NCI-H1105 (cell line): ENCODE data around the gene CTSL.

ENCODE experiments used
- DNase-seq: peaks from one replicate; lab custom pipeline; 2025; lab: John Stamatoyannopoulos, UW

Gene CTSL

GRCh38 chr9:87725900-87726709, at the start of gene CTSL:
Gene CTSL, plus strand, starts transcription at chr9:87726119. Its CDS starts 1,485 bp downstream, at chr9:87727604.
- peak; percentile 40 for DNase-seq

- DNase-seq = no peak
These were observed 48.7 kb upstream of the CTSL start for GRCh38 chr9:87676976-87677775.

- no peak for DNase-seq
These were observed 47.9 kb upstream of the CTSL start for GRCh38 chr9:87677776-87678587.

GRCh38 chr9:87678650-87679355, 47.1 kb upstream of the CTSL start:
- peak; percentile 54 for DNase-seq

- no peak for DNase-seq
These were observed 44.5 kb upstream of the CTSL start for GRCh38 chr9:87681271-87682061.

- DNase-seq = no peak
These were observed 43.8 kb upstream of the CTSL start for GRCh38 chr9:87682085-87682484.

GRCh38 chr9:87682618-87683017, 43.3 kb upstream of the CTSL start:
- DNase-seq = no peak

- no peak for DNase-seq
These were observed 41.9 kb upstream of the CTSL start for GRCh38 chr9:87683751-87684626.

GRCh38 chr9:87684627-87685219, 41.2 kb upstream of the CTSL start:
- DNase-seq = peak; percentile 33

GRCh38 chr9:87685441-87685840, 40.5 kb upstream of the CTSL start:
- DNase-seq = no peak

- no peak for DNase-seq
These were observed 39.9 kb upstream of the CTSL start for GRCh38 chr9:87685871-87686519.

GRCh38 chr9:87686520-87687090, 39.3 kb upstream of the CTSL start:
- no peak for DNase-seq

- DNase-seq = no peak
These were observed 38.7 kb upstream of the CTSL start for GRCh38 chr9:87687207-87687606.

- DNase-seq = no peak
These were observed 31.6 kb upstream of the CTSL start for GRCh38 chr9:87694236-87694755.

- no peak for DNase-seq
These were observed 30.4 kb upstream of the CTSL start for GRCh38 chr9:87695523-87695922.

- DNase-seq = no peak
These were observed 29.3 kb upstream of the CTSL start for GRCh38 chr9:87696641-87697040.

GRCh38 chr9:87698069-87698809, 27.7 kb upstream of the CTSL start:
- DNase-seq = no peak

GRCh38 chr9:87699835-87700234, 26.1 kb upstream of the CTSL start:
- no peak for DNase-seq
